RPMI7951 (cell line): ENCODE data around the gene PAQR8. TPM values are rescaled to one million over a fixed set of nuclear protein-coding genes. Genes with fewer than 3 reads are reported as not detected.

ENCODE experiments used
- total RNA-seq: library from RNA; depleted of rRNA; stranded (reverse); fragments of >200 nt; shearing (Covaris generic); gene quantifications from 2 replicates; pipeline ENCODE4 v1.2.3, GENCODE V29; 2014; rRNA removed

The PAQR8 gene
- total RNA-seq, 1 experiment from 2014 or later = 14.5 TPM

Other genes with a start within 250 kb of the PAQR8 start
- 0.10 and 0.12 TPM in 2 replicates for gene IL17A, start 175.8 kb upstream of the PAQR8 start, total RNA-seq
- not detected in 2 replicates for gene IL17F, start 117.7 kb upstream of the PAQR8 start, total RNA-seq
- gene MCM3, start 77.4 kb upstream of the PAQR8 start, total RNA-seq = 101 and 116 TPM in 2 replicates
- 33.0 and 37.7 TPM in 2 replicates for gene EFHC1, start 58.2 kb downstream of the PAQR8 start, total RNA-seq
- 56.2 and 58.0 TPM in 2 replicates for gene TRAM2, start 214.9 kb downstream of the PAQR8 start, total RNA-seq